ENCODE results near the gene SYNE2.

GRCh38 chr14:64249363-64249762 is 396.6 kb downstream of the SYNE2 start:
- TF ChIP-seq, protein P1, sequence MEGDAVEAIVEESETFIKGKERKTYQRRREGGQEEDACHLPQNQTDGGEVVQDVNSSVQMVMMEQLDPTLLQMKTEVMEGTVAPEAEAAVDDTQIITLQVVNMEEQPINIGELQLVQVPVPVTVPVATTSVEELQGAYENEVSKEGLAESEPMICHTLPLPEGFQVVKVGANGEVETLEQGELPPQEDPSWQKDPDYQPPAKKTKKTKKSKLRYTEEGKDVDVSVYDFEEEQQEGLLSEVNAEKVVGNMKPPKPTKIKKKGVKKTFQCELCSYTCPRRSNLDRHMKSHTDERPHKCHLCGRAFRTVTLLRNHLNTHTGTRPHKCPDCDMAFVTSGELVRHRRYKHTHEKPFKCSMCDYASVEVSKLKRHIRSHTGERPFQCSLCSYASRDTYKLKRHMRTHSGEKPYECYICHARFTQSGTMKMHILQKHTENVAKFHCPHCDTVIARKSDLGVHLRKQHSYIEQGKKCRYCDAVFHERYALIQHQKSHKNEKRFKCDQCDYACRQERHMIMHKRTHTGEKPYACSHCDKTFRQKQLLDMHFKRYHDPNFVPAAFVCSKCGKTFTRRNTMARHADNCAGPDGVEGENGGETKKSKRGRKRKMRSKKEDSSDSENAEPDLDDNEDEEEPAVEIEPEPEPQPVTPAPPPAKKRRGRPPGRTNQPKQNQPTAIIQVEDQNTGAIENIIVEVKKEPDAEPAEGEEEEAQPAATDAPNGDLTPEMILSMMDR (IDR thresholded peaks at IDR 0.05; ENCODE audit: extremely low read depth in 1 of 2, insufficient read depth in 1 of 2, low read depth in 1 of 2, low read length in 2 of 2): no peak
- TF ChIP-seq MAX (IDR thresholded peaks at IDR 0.05; ENCODE audit: insufficient read depth, insufficient read length): no peak
- no peak for TF ChIP-seq EZH2 (IDR thresholded peaks at IDR 0.05; ENCODE audit: borderline replicate concordance, low read depth, low read length, severe bottlenecking)

Data from endothelial cell of umbilical vein (primary cell).